Kidney (tissue), 14 donors: Measurements from ENCODE around the gene PLCB1. TPM values are rescaled to one million over a fixed set of nuclear protein-coding genes. Genes with fewer than 3 reads are reported as not detected.

Experiments used
- DNase-seq, 5 donors: peaks; one replicate each; pipeline ENCODE4 v3.0.0-alpha.2; 2013 to 2020
- FAIRE-seq: peaks from 2 replicates; lab custom pipeline; 2012; peaks lifted over from hg19 to GRCh38; lab: Jason Lieb, UNC
- H3K27ac ChIP-seq, 2 donors: one replicate each; pipeline ENCODE4 v1.7.0; 2013; ENCODE audit warnings: low read depth in 2 of 2, low read length in 2 of 2, inconsistent platforms in 1 of 2
- H3K27me3 ChIP-seq: one replicate; pipeline ENCODE4 v1.7.1; 2013; ENCODE audit warnings: low read length, inconsistent platforms; ENCODE audit not compliant: control insufficient read depth, insufficient read depth
- H3K36me3 ChIP-seq, 3 donors: one replicate each; pipeline versions ENCODE4 v1.7.0 to v1.7.1; 2013; ENCODE audit warnings: low read length in 3 of 3, control low read depth in 1 of 3, inconsistent platforms in 1 of 3; ENCODE audit not compliant: insufficient read depth in 3 of 3, control insufficient read depth in 2 of 3
- H3K4me1 ChIP-seq, 3 donors: one replicate each; pipeline versions ENCODE4 v1.7.0 to v1.7.1; 2013; ENCODE audit warnings: low read length in 3 of 3, inconsistent platforms in 1 of 3, low read depth in 1 of 3; ENCODE audit not compliant: control insufficient read depth in 2 of 3, insufficient read depth in 2 of 3
- H3K4me3 ChIP-seq, 3 donors: one replicate each; pipeline versions ENCODE4 v1.7.0 to v1.8.1; 2013; ENCODE audit warnings: low read length in 3 of 3, control low read depth in 1 of 3, inconsistent platforms in 1 of 3
- H3K9ac ChIP-seq, 3 donors: one replicate each; pipeline versions ENCODE4 v1.7.0 to v1.7.1; 2013; ENCODE audit warnings: low read length in 3 of 3, control low read depth in 1 of 3, inconsistent platforms in 1 of 3
- H3K9me3 ChIP-seq, 3 donors: one replicate each; pipeline versions ENCODE4 v1.7.0 to v1.7.1; 2013; ENCODE audit warnings: low read length in 3 of 3, control low read depth in 1 of 3, inconsistent platforms in 1 of 3; ENCODE audit not compliant: control insufficient read depth in 2 of 3, insufficient read depth in 1 of 3
- CTCF ChIP-seq: IDR thresholded peaks from 3 replicates; pipeline ENCODE4 v1.5.1; 2012; ENCODE audit warnings: mild to moderate bottlenecking, moderate library complexity, borderline replicate concordance; ENCODE audit not compliant: insufficient read depth; ENCODE audit errors: extremely low read depth
- intact Hi-C: fragments of 100-400 bp; cut with DNase I; formaldehyde crosslinking; loops from one replicate; pipeline ENCODE4 v1.11.1; 2022
- polyA plus RNA-seq: library from polyadenylated mRNA; stranded (reverse); fragments of 350-450 nt; fragmentation: Illumina TruSeq; extraction: RNeasy Lipid Tissue Mini Kit (QIAGEN cat#74804); gene quantifications from one replicate; pipeline ENCODE4 v1.2.3, GENCODE V29; 2014; ENCODE audit warnings: low read depth, low replicate concordance; ENCODE audit not compliant: insufficient read depth
- total RNA-seq: library from RNA; stranded (reverse); fragmentation: NEBNext Ultra II Directional; extraction: Animal tissue kit (Norgen Biotek cat#: 25700); gene quantifications from one replicate; pipeline ENCODE4 v1.2.1, GENCODE V29; 2021
- donor health status: control.
- donor health status: control.
- donor health status: control.
- donor health status: control.
- donor health status: control.
- donor health status: DM: yes; HTN: yes; CAD: no.
- donor health status: Normal renal cell carcinoma (clear cell type).

Gene PLCB1
- total and polyA plus RNA-seq, 2 donors from 2014 or later, result 9.4 to 107 TPM

- H3K9me3 ChIP-seq, result no peaks in the 10 kb centered on the region
- no peak for TF ChIP-seq CTCF
- H3K4me1 ChIP-seq, result no peaks in the 10 kb centered on the region
- intact Hi-C loops, result no loop called here
- DNase-seq (no peak), FAIRE-seq (no peak)
- no peak overlapping the region for H3K27ac ChIP-seq
- H3K36me3 ChIP-seq, result no peaks in the 10 kb centered on the region
- H3K9ac ChIP-seq, result no peak overlapping the region
- no peaks in the 10 kb centered on the region for H3K27me3 ChIP-seq
- H3K4me3 ChIP-seq, result no peak overlapping the region
Measured at GRCh38 chr20:8635048-8635572, 503.0 kb downstream of the PLCB1 start.

GRCh38 chr20:8635837-8636236 is 503.8 kb downstream of the PLCB1 start:
- intact Hi-C loops, result no loop called here
- no peaks in the 10 kb centered on the region for H3K27me3 ChIP-seq
- DNase-seq (no peak), FAIRE-seq (no peak)
- H3K9ac ChIP-seq, result no peak overlapping the region
- H3K36me3 ChIP-seq, result no peaks in the 10 kb centered on the region
- no peak overlapping the region for H3K4me3 ChIP-seq
- H3K27ac ChIP-seq, result no peak overlapping the region
- TF ChIP-seq CTCF, result no peak
- H3K4me1 ChIP-seq, result no peaks in the 10 kb centered on the region
- no peaks in the 10 kb centered on the region for H3K9me3 ChIP-seq

- DNase-seq, result no peak
- no peak overlapping the region for H3K27ac ChIP-seq
- no peak for FAIRE-seq
- no peak overlapping the region for H3K4me3 ChIP-seq
- H3K36me3 ChIP-seq, result no peaks in the 10 kb centered on the region
- H3K27me3 ChIP-seq, result no peaks in the 10 kb centered on the region
- no peak overlapping the region for H3K9ac ChIP-seq
- TF ChIP-seq CTCF, result no peak
- H3K4me1 ChIP-seq, result no peaks in the 10 kb centered on the region
- no peaks in the 10 kb centered on the region for H3K9me3 ChIP-seq
- intact Hi-C loops, result no loop called here
Measured at GRCh38 chr20:8639112-8639778, 507.2 kb downstream of the PLCB1 start.
